ENCODE measurements around the gene ABCA4.

GRCh38 chr1:93977598-93977945 is 143.4 kb downstream of the ABCA4 start:
- TF ChIP-seq ZNF513 (tag by site-specific recombination; IDR thresholded peaks at IDR 0.05) (no peak), CTCF (tag by site-specific recombination; IDR thresholded peaks at IDR 0.05) (no peak), YY1 (tag by site-specific recombination; IDR thresholded peaks at IDR 0.05) (no peak)

All from HEK293 (cell line).